IMR-90 (cell line): ENCODE measurements around the gene ITM2C. TPM values are rescaled to one million over a fixed set of nuclear protein-coding genes. Genes with fewer than 3 reads are reported as not detected.

Experiments
- ATAC-seq: fragments of 200-7000 bp; cut with Tn5 transposase; 2 replicates; pipeline ENCODE4 v1.9.1; 2020; ENCODE audit warnings: low read depth, mild to moderate bottlenecking, moderate library complexity
- BruUV-seq: library from RNA; stranded (reverse); fragments of 400-500 nt; replicated peaks from 2 replicates; lab custom pipeline; 2021; lab: Mats Ljungman, UMichigan
- CTCF ChIA-PET: fragments of 300-600 bp; formaldehyde crosslinking; extraction: SDS; loops from one replicate; lab custom pipeline; 2021; ENCODE audit warnings: antibody characterized with exemption; lab: Yijun Ruan, JAX
- POLR2A ChIA-PET: fragments of 300-600 bp; sonication (Branson Sonifier 250); formaldehyde crosslinking; loops from one replicate; lab custom pipeline; 2022; ENCODE audit warnings: antibody characterized with exemption; ENCODE audit not compliant: unreplicated experiment; lab: Charles Lee
- DNase-seq: peaks from one replicate; pipeline ENCODE4 v3.0.0; 2013
- H2AFZ ChIP-seq: replicated peaks from 2 replicates; pipeline ENCODE3; 2013; ENCODE audit warnings: low read length, mild to moderate bottlenecking; ENCODE audit not compliant: poor library complexity
- H2AK5ac ChIP-seq: 2 replicates; pipeline ENCODE4 v1.6.1; 2013; ENCODE audit warnings: low read depth, low read length, inconsistent platforms
- H2AK9ac ChIP-seq: replicated peaks from 2 replicates; pipeline ENCODE3; 2013; ENCODE audit warnings: mild to moderate bottlenecking, low read depth, low read length, moderate library complexity; ENCODE audit not compliant: poor library complexity
- H2BK120ac ChIP-seq: 2 replicates; pipeline ENCODE4 v1.6.1; 2013; ENCODE audit warnings: low read depth, low read length, inconsistent platforms
- H2BK15ac ChIP-seq: 3 replicates; pipeline ENCODE4 v1.6.1; 2013; ENCODE audit warnings: low read depth, low read length, inconsistent platforms
- H2BK20ac ChIP-seq: 2 replicates; pipeline ENCODE4 v1.6.1; 2013; ENCODE audit warnings: low read depth, mild to moderate bottlenecking, inconsistent platforms, low read length, moderate library complexity
- H2BK5ac ChIP-seq: 2 replicates; pipeline ENCODE4 v1.6.1; 2013; ENCODE audit warnings: mild to moderate bottlenecking, low read depth, low read length, inconsistent platforms; ENCODE audit not compliant: poor library complexity, severe bottlenecking
- H3K14ac ChIP-seq: replicated peaks from 2 replicates; pipeline ENCODE4 v1.6.1; 2013; ENCODE audit warnings: low read depth, low read length, inconsistent platforms
- H3K18ac ChIP-seq: 2 replicates; pipeline ENCODE4 v1.6.1; 2013; ENCODE audit warnings: low read depth, low read length, control low read depth
- H3K23ac ChIP-seq: 2 replicates; pipeline ENCODE4 v1.6.1; 2013; ENCODE audit warnings: low read depth, low read length, inconsistent platforms
- H3K27ac ChIP-seq: 2 replicates; pipeline ENCODE4 v1.5.1; 2013; ENCODE audit warnings: mild to moderate bottlenecking, control low read depth, low read length; ENCODE audit not compliant: insufficient read depth
- H3K27me3 ChIP-seq: 2 replicates; pipeline ENCODE4 v1.6.1; 2013; ENCODE audit warnings: low read length; ENCODE audit not compliant: control insufficient read depth, insufficient read depth
- H3K36me3 ChIP-seq: 2 replicates; pipeline ENCODE4 v1.6.1; 2013; ENCODE audit warnings: low read length, mixed read lengths; ENCODE audit not compliant: control insufficient read depth, insufficient read depth
- H3K4ac ChIP-seq: 2 replicates; pipeline ENCODE4 v1.6.1; 2013; ENCODE audit warnings: low read depth, low read length, inconsistent platforms
- H3K4me1 ChIP-seq: 2 replicates; pipeline ENCODE4 v1.6.1; 2013; ENCODE audit warnings: low read length, mixed read lengths; ENCODE audit not compliant: control insufficient read depth, insufficient read depth
- H3K4me2 ChIP-seq: 2 replicates; pipeline ENCODE4 v1.6.1; 2013; ENCODE audit warnings: low read depth, mild to moderate bottlenecking, control low read depth, low read length, moderate library complexity
- H3K4me3 ChIP-seq: 2 replicates; pipeline ENCODE4 v1.5.1; 2013; ENCODE audit warnings: low read depth, mild to moderate bottlenecking, control low read depth, low read length, moderate library complexity; ENCODE audit not compliant: insufficient read depth
- H3K56ac ChIP-seq: 2 replicates; pipeline ENCODE4 v1.6.1; 2013; ENCODE audit warnings: low read length, inconsistent platforms; ENCODE audit not compliant: insufficient read depth; ENCODE audit errors: extremely low read depth
- H3K79me1 ChIP-seq, 2 experiments: 2 replicates each; pipeline ENCODE4 v1.6.1; 2013; ENCODE audit warnings: low read length in 2 of 2, inconsistent platforms in 1 of 2, low read depth in 1 of 2
- H3K9ac ChIP-seq: 2 replicates; pipeline ENCODE4 v1.6.1; 2013; ENCODE audit warnings: low read depth, low read length, control low read depth
- H3K9me1 ChIP-seq: 2 replicates; pipeline ENCODE4 v1.6.1; 2013; ENCODE audit warnings: low read length, inconsistent platforms; ENCODE audit not compliant: insufficient read depth
- H3K9me3 ChIP-seq: 2 replicates; pipeline ENCODE4 v1.6.1; 2013; ENCODE audit warnings: low read length; ENCODE audit not compliant: control insufficient read depth, insufficient read depth
- H4K20me1 ChIP-seq: 2 replicates; pipeline ENCODE4 v1.6.1; 2013; ENCODE audit warnings: low read length, inconsistent platforms; ENCODE audit not compliant: insufficient read depth
- H4K5ac ChIP-seq: 2 replicates; pipeline ENCODE4 v1.6.1; 2013; ENCODE audit warnings: mild to moderate bottlenecking, low read depth, low read length, control low read depth
- H4K8ac ChIP-seq, 2 experiments: 2 replicates each; pipeline ENCODE4 v1.6.1; 2013; ENCODE audit warnings: low read depth in 2 of 2, low read length in 2 of 2, control low read depth in 1 of 2, inconsistent platforms in 1 of 2
- H4K91ac ChIP-seq: 2 replicates; pipeline ENCODE4 v1.6.1; 2013; ENCODE audit warnings: low read depth, low read length, inconsistent platforms; ENCODE audit not compliant: insufficient read depth
- BHLHE40 ChIP-seq: fragments of 150-350 bp; IDR thresholded peaks from 2 replicates; pipeline ENCODE4 v1.6.1; 2016; ENCODE audit warnings: mild to moderate bottlenecking, low read depth, low read length
- CEBPB ChIP-seq: IDR thresholded peaks from 2 replicates; pipeline ENCODE4 v1.6.1; 2012; ENCODE audit warnings: low read depth, low read length, improper control_type of control experiment
- CHD1 ChIP-seq: IDR thresholded peaks from 2 replicates; pipeline ENCODE4 v1.6.1; 2012; ENCODE audit warnings: low read depth, low read length, improper control_type of control experiment
- FOS ChIP-seq: fragments of 150-350 bp; IDR thresholded peaks from 2 replicates; pipeline ENCODE4 v1.6.1; 2016; ENCODE audit warnings: low read depth, low read length
- MAFK ChIP-seq: IDR thresholded peaks from 2 replicates; pipeline ENCODE4 v1.6.1; 2012; ENCODE audit warnings: low read depth, low read length, improper control_type of control experiment
- MAZ ChIP-seq: IDR thresholded peaks from 2 replicates; pipeline ENCODE4 v1.6.1; 2012; ENCODE audit warnings: low read depth, mild to moderate bottlenecking, low read length, improper control_type of control experiment, moderate library complexity, borderline replicate concordance
- MXI1 ChIP-seq: IDR thresholded peaks from 2 replicates; pipeline ENCODE4 v1.6.1; 2012; ENCODE audit warnings: low read depth, mild to moderate bottlenecking, low read length, moderate library complexity, borderline replicate concordance
- NFE2L2 ChIP-seq: fragments of 150-350 bp; IDR thresholded peaks from 2 replicates; pipeline ENCODE4 v1.6.1; 2016; ENCODE audit warnings: low read depth, mild to moderate bottlenecking, low read length
- POLR2A ChIP-seq: IDR thresholded peaks from 2 replicates; pipeline ENCODE4 v1.6.1; 2012; ENCODE audit warnings: mild to moderate bottlenecking, low read depth, low read length
- RCOR1 ChIP-seq: IDR thresholded peaks from 2 replicates; pipeline ENCODE4 v1.6.1; 2012; ENCODE audit warnings: mild to moderate bottlenecking, low read length, improper control_type of control experiment; ENCODE audit not compliant: insufficient replicate concordance
- RFX5 ChIP-seq: IDR thresholded peaks from 2 replicates; pipeline ENCODE4 v1.8.0; 2012; ENCODE audit warnings: low read depth, mild to moderate bottlenecking, low read length, moderate library complexity
- SMC3 ChIP-seq: fragments of 150-350 bp; IDR thresholded peaks from 2 replicates; pipeline ENCODE4 v1.6.1; 2016; ENCODE audit warnings: low read depth, mild to moderate bottlenecking, antibody characterized with exemption, low read length, moderate library complexity
- WGBS, 2 experiments: methylation state at CpG; one replicate each; pipeline versions ENCODE4 v1.1.5 to v1.1.7; 2013; ENCODE audit warnings: missing lambda C conversion rate in 2 of 2; ENCODE audit not compliant: insufficient read length in 1 of 2; ENCODE audit errors: extremely low coverage in 2 of 2; 5-methylcytosine and 5-hydroxymethylcytosine counted together
- dilution Hi-C: fragments of 300-500 bp; cut with HindIII; formaldehyde crosslinking; loops from one replicate; pipeline ENCODE4 v1.14.3; 2018; ENCODE audit warnings: low sequenced_read_pairs; ENCODE audit not compliant: unreplicated experiment
- in situ Hi-C: fragments of 300-500 bp; cut with MboI; formaldehyde crosslinking; loops from 3 replicates; pipeline ENCODE4 v1.14.3; 2019; ENCODE audit warnings: low sequenced_read_pairs, inconsistent platforms, mixed read lengths
- intact Hi-C: fragments of 100-400 bp; cut with micrococcal nuclease; formaldehyde crosslinking; loops from 2 replicates; pipeline ENCODE4 v1.10.0; 2022
- polyA plus RNA-seq, 3 experiments: library from polyadenylated mRNA; depleted of rRNA; stranded (reverse); fragments of >200 nt; gene quantifications; 2 replicates each; pipeline ENCODE4 v1.2.3, GENCODE V29; 2012; ENCODE audit warnings: low replicate concordance in 1 of 3
- total RNA-seq: library from RNA; depleted of rRNA; stranded (reverse); fragments of >200 nt; gene quantifications from 2 replicates; pipeline ENCODE4 v1.2.3, GENCODE V29; 2012
- TF ChIP-seq, protein P1 (sequence below): fragments of 150-350 bp; IDR thresholded peaks from 2 replicates; pipeline ENCODE4 v1.6.1; 2017; ENCODE audit warnings: mild to moderate bottlenecking, antibody characterized with exemption, low read length, low read depth
- TF ChIP-seq, protein P2 (sequence below): conservative IDR thresholded peaks from 2 replicates; pipeline ENCODE4 v1.5.1; 2012; ENCODE audit warnings: mild to moderate bottlenecking, low read depth, low read length, improper control_type of control experiment

Gene ITM2C
- total and polyA plus RNA-seq, 2 of the 4 experiments (the other 2 are of a cell fraction): 46.8 to 274 TPM

DNA sequence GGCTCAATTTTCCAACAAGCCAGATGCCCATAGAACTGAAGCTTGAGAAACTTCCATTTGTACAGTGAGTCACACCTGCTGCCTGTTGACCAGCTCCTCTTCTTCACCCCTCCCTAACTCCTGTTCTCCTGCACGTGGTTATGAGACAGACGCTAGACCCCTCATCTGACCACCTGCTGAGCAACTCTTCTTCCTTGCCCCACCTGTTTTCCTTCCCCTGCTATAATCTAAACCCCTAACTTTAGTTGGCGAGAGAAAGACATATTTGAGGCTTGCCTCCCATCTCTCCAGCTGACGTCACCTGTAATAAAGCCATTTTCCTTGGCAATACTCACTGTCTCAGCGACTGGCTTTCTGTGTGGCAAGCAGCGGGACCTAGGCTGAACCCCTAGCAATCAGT lies 22.3 kb upstream of the ITM2C start:
- no peak overlapping the region for H3K56ac ChIP-seq
- dilution Hi-C loops: no loop called here
- no peaks in the 10 kb centered on the region for H3K4me1 ChIP-seq
- H3K27me3 ChIP-seq: peaks cover 17% of the 10 kb centered on the region
- intact Hi-C loops: no loop called here
- no peak overlapping the region for H3K4me3 ChIP-seq
- no peak overlapping the region for H3K27ac ChIP-seq
- H2AK5ac ChIP-seq: no peak overlapping the region
- H3K4ac ChIP-seq: no peak overlapping the region
- H2BK20ac ChIP-seq: no peak overlapping the region
- no peak for DNase-seq
- H3K36me3 ChIP-seq: no peaks in the 10 kb centered on the region
- in situ Hi-C loops: no loop called here
- no peak overlapping the region for H2AFZ ChIP-seq
- peaks cover 7% of the 10 kb centered on the region; the same call in 1 of the 2 replicates for H3K9me3 ChIP-seq
- no peak overlapping the region for H3K18ac ChIP-seq
- WGBS, 2 experiments: 32% methylated on average over 2 of the region's 6 CpGs; no CpG with 5 or more reads in 1 of the 2 experiments
- H4K5ac ChIP-seq: no peak overlapping the region
- no TSS peak for BruUV-seq
- no peak overlapping the region for H3K14ac ChIP-seq
- H3K23ac ChIP-seq: no peak overlapping the region
- no peaks in the 10 kb centered on the region for H3K79me1 ChIP-seq
- no peak overlapping the region for H4K8ac ChIP-seq
- no peaks in the 10 kb centered on the region for H4K20me1 ChIP-seq
- H4K91ac ChIP-seq: no peak overlapping the region
- ChIA-PET POLR2A (no interaction called here), CTCF (no interaction called here)
- H2BK120ac ChIP-seq: no peak overlapping the region
- H2BK5ac ChIP-seq: no peak overlapping the region
- H3K9ac ChIP-seq: no peak overlapping the region
- H2BK15ac ChIP-seq: no peak overlapping the region
- H2AK9ac ChIP-seq: no peak overlapping the region
- TF ChIP-seq BHLHE40 (no peak), SMC3 (no peak), RFX5 (no peak), MAZ (no peak), POLR2A (no peak), CEBPB (no peak), CHD1 (no peak), FOS (no peak), MAFK (no peak), MXI1 (no peak), RCOR1 (no peak), NFE2L2 (no peak)
- TF ChIP-seq, protein P1, sequence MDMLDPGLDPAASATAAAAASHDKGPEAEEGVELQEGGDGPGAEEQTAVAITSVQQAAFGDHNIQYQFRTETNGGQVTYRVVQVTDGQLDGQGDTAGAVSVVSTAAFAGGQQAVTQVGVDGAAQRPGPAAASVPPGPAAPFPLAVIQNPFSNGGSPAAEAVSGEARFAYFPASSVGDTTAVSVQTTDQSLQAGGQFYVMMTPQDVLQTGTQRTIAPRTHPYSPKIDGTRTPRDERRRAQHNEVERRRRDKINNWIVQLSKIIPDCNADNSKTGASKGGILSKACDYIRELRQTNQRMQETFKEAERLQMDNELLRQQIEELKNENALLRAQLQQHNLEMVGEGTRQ: no peak
- TF ChIP-seq, protein P2, sequence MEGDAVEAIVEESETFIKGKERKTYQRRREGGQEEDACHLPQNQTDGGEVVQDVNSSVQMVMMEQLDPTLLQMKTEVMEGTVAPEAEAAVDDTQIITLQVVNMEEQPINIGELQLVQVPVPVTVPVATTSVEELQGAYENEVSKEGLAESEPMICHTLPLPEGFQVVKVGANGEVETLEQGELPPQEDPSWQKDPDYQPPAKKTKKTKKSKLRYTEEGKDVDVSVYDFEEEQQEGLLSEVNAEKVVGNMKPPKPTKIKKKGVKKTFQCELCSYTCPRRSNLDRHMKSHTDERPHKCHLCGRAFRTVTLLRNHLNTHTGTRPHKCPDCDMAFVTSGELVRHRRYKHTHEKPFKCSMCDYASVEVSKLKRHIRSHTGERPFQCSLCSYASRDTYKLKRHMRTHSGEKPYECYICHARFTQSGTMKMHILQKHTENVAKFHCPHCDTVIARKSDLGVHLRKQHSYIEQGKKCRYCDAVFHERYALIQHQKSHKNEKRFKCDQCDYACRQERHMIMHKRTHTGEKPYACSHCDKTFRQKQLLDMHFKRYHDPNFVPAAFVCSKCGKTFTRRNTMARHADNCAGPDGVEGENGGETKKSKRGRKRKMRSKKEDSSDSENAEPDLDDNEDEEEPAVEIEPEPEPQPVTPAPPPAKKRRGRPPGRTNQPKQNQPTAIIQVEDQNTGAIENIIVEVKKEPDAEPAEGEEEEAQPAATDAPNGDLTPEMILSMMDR: no peak
- H3K9me1 ChIP-seq: no peaks in the 10 kb centered on the region
- no peak for ATAC-seq
- H3K4me2 ChIP-seq: no peak overlapping the region
